ENCODE measurements around the gene PGGHG.
A peak's percentile ranks its signal among the peaks of the same experiment; 100 is the strongest.

The PGGHG gene

GRCh38 chr11:288478-289397, at the start of gene PGGHG:
TSS of gene PGGHG (plus strand) at chr11:289126. CDS start at chr11:289817, 691 bp downstream.
- DNase-seq (ENCODE audit: low spot score) = no peak

DNA sequence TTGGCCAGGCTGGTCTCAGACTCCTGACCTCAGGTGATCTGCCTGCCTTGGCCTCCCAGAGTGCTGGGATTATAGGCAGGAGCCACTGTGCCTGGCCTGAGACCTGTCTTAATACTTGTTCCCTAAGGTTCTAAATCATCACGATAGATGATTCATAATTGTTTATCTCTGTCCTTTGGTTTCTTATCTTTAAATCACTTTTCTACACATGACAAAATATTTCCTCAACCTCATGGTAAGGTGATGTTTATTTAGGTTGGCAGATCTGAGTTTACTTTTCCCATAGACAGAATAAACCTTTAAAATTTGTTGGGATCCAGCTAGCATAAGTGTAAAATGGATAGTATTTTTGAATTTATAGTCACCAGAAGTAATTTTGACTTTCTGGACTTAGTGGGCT, 48.6 kb upstream of the PGGHG start:
- no peak for DNase-seq (ENCODE audit: low spot score)

DNA sequence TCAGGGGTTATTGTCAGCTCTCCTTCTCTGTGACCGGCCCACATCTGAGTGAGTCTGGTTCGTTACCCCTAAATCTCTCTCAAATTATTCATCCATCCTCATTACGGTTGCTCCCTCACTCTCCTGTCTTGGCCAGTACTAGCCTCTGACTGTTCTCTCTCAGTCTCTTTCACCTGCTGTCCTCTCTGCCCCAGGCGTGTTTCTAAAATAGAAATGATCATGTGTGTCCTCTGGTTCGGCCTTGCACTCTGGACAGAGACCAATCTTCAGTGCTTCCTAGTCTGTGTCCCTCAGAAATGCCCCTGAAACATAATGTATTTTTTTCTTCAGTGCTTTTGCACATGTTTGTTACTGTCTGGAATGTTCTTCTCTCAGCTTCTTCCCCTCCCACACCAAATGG, 47.3 kb upstream of the PGGHG start:
- DNase-seq (ENCODE audit: low spot score) = no peak

GRCh38 chr11:244376-244775, 44.5 kb upstream of the PGGHG start:
- DNase-seq (ENCODE audit: low spot score) = no peak

DNA sequence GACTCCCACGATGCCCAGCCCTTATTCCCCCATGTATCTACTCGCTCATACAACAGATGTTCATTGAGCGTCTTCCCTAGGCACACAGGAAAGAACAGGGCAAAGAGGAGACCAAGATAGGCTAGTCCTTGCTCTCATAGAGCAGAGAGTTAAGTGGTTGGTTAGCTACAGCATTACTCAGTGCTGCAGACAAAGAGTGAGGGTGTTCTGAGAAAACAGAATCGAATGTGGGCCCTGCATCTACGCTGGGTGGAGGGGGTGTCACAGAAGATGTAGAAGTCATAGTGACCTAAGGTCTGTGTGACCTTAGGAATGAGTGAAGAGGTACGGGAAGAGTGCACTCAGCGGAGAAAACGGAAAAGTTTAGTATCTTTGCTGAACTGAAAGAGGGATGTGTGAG, 39.9 kb upstream of the PGGHG start:
- DNase-seq (ENCODE audit: low spot score) = no peak

- no peak for DNase-seq (ENCODE audit: low spot score)
Measured at GRCh38 chr11:250274-250673, 38.7 kb upstream of the PGGHG start.

- peak; percentile 30 for DNase-seq (ENCODE audit: low spot score)
Measured at GRCh38 chr11:250740-251299, 38.1 kb upstream of the PGGHG start.

DNA sequence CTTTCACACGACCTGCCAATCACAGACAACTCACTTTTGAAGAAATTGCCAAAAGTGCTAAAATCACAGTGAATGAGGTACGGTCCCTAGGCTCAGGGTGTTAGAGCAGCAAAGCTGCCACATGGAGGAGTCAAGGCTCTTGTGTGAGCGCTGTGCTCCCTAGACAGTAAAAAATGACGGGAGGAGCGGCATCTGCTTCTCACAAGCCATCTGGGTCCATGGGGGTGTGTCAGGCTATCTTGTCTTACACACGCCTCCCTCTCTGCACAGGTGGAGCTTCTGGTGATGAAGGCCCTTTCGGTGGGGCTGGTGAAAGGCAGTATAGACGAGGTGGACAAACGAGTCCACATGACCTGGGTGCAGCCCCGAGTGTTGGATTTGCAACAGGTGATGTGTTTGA, 37.4 kb upstream of the PGGHG start:
- DNase-seq (ENCODE audit: low spot score) = no peak

GRCh38 chr11:252666-253065, 36.3 kb upstream of the PGGHG start:
- no peak for DNase-seq (ENCODE audit: low spot score)

DNA sequence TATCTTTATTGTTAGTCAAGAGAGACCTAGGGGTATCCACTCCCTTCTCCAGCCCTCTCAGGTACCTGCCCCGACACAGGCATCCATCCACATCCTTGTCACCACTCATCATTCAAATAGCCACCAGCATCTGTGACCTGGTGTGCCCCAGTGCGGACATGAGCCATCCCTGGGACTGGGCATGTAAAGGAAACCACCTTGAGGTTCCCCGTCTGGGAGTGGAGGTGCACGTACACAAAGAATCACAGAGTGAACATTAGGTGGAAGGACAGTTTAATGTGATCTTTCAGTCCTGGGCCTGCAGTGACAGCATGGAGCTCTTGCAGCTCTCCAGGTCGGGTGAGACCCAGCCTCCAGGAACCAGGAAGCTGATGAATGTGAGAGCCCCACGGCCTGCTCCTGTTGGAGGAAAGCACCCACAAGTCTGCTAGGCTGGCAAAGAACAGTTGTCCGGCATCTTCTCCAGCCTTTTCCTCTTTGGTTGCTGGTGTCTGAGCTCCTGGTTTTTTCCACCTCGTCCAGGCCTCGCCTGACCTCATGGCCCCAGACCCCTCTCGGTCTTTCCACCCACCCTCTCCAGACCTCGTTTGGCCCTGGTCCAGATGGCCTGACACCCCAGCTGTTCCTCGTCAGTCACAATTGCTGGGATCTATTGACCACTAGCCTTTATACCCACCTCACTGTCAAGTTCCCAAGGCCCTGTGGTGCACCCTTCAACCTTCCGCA, 35.6 kb upstream of the PGGHG start:
- no peak for DNase-seq (ENCODE audit: low spot score)

GRCh38 chr11:253886-254270, 35.0 kb upstream of the PGGHG start:
- no peak for DNase-seq (ENCODE audit: low spot score)

DNA sequence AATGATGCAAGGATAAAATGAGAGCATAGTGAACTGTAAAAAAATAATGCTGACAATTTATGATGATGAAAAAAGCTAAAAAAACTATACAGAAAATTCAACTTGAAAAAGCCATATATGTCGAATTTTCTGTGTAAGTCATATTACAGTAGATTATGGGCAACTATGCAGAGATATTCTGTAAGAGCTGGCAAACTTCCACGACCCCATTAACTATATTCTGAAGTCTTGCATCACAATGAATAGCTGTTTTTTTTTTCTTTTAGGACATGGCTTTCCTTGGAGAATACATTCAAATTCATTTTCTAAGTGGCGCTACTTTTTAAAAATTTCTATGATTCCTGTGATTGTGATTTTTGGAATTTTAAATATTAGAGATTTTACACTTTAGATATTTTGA, 33.8 kb upstream of the PGGHG start:
- no peak for DNase-seq (ENCODE audit: low spot score)

GRCh38 chr11:255816-256215, 33.1 kb upstream of the PGGHG start:
- DNase-seq (ENCODE audit: low spot score) = no peak

DNA sequence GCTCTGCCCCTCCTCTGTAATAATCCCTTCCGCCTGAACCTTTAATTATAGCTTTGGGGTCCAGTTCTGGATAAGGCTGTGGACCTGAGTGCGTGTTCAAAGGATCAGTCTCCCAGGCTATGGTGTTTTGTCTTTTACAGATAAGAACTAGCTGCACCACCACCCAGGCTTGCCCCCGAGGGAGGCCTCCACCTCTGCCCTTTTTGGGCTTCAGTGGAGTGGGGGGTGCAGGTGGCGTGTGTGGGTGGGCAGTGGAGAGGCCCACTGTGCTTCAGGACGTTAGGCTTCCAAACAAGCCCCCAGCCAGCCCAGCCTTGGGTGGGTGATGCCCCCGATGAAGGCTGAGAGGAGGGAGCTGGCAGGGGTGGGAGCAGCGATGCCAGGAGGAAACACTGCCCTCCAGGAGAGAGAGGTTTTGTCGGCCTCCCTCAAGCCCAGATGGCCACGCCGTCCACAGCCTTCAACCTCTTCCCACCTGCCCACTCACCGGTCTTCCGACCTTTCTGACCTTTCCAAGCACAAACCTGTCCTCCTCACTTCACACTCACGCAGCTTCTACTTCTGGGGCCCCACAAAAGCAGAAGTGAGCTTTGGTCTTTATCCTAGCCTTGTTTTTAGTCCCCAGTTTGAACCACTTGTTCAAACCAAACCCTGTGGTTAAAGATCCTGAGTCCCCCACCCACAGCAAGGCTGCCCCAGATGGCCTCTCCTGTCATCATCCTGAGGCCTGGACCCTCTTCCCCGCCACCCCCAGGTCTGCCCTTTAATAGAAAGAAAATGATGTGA, 31.8 kb upstream of the PGGHG start:
- no peak for DNase-seq (ENCODE audit: low spot score)

- no peak for DNase-seq (ENCODE audit: low spot score)
Measured at GRCh38 chr11:257766-258493, 31.0 kb upstream of the PGGHG start.

- no peak for DNase-seq (ENCODE audit: low spot score)
Measured at GRCh38 chr11:259413-259812, 29.5 kb upstream of the PGGHG start.

GRCh38 chr11:261624-262023, 27.3 kb upstream of the PGGHG start:
- no peak for DNase-seq (ENCODE audit: low spot score)

- peak; percentile 7 for DNase-seq (ENCODE audit: low spot score)
Measured at GRCh38 chr11:266676-267439, 22.1 kb upstream of the PGGHG start.

- DNase-seq (ENCODE audit: low spot score) = no peak
Measured at GRCh38 chr11:267491-267994, 21.4 kb upstream of the PGGHG start.

DNA sequence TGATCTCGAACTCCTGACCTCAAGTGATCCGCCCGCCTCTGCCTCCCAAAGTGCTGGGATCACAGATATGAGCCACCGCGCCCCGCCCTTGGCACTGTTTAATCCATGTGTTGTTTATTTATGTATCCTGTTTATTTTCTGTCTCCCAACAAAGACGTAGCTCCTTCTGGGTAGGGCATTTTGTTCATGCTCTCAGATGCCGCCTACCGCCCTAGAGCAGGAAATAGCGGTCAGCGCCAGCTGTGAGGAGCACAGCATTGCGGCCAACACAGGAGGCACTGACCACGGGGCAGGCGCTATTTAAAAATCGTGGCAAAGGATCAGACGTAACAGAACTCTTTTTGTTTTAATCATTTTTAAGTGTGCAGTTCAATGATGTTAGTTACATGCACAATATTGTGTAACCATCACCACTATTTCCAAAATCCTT, 20.2 kb upstream of the PGGHG start:
- DNase-seq (ENCODE audit: low spot score) = peak; percentile 62

Measured in pons (tissue), 1 donor.